T1000 (cell line): ENCODE results near the gene PSMA7.
"Not testable (repeated sequence)": the region's sequence is repeated elsewhere in the genome, so short reads cannot be mapped to it uniquely, and the experiment has no call there.

ENCODE experiments used
- DNase-seq: peaks from one replicate; lab custom pipeline; 2025; ENCODE audit warnings: mixed read lengths; lab: John Stamatoyannopoulos, UW

The PSMA7 gene

DNA sequence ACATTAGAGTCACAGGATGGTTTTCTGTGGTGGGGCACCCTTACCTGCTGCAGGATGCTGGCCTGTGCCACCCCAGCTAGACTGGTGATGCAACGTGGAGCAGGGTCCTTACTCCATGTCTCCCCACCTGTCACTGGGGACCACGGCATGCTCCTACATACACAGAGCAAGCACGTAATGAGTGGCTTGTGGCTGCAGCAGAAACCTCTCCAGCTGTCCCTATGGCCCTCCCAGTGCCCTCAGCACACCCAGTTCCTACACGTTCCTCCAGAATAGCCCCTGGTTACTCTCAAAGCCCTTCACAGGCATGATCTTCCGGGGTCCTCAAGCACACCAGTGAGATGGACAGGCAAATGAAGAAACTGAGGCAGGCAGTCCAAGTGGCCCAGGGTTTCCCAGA is 24.1 kb downstream of the PSMA7 start:
- no peak for DNase-seq

DNA sequence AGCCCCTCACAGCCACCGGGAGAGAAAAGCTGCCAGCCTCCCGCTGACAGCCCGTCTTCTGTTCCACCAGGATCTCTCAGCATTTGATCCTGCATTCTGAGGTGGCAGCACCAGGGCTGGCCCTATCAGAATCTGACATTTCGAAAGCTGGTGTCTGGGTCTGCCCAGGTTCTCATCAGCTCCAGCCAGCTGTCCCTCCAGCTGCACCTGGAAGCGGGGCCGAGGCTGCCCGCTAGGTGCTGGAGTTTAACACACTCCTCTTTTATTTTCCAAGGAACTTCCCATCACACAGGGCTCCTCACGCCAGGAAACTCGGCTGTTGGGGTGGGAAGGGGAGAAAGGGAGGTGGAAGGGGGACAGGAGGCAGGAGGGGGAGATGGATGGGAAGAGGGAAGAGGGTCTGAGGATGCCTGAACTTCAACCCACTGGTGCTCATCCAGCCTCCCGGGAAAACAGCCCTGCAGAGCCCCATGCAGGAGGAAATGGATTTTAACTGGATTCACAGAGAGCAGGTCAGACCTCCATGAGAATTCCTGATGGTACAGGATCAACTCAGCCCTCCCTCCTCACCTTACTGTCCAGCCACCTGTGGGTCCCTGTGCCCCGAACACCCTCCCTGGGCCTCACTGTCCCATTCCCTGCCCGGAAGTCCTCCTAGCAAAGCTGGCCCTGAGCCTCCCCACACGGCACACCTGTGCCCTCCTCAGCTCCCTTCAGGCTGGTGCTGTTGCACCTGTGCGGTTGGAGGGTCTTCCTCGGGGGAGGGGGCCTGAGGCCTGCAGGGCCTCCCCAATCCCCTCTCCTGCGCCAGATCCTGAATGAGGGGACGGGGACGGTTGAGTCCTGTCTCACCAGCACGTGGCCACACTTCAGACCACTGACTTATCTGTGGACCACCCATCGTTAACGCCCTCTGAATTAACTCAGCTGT is 24.8 kb downstream of the PSMA7 start:
- DNase-seq: no peak

DNA sequence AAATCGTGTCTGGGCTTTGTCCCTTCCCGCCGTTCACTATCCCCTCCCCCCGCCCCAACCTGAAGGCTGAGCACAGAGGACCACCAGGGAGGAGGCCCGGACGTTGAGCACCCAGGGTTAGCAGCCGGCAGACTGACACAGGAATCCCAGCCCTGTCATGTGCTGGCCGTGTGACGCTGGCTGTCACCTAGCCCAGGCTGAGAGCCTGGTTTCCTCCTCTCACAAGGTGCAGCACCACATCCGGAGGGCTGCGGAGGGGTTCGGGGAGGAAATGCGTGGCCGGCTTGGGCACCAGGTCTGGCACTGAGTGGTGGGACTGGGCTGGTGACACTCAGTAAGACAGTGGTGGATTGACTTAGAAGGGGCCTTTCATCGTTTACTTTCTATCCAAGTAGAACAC is 25.5 kb downstream of the PSMA7 start:
- DNase-seq: no peak

DNA sequence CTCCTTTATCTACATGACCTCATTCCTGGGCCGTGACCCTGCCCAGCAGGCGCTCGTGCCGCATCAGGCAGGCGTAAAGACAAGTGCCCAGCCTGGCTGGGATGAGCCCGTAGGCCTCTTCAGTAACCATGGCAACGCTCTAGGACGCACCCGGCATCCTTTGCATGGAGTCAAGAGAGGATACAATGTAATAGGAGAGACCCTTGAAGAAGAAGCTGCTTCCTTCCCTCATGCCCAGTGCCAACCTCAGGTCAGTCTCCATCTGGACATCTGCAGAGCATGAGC is 25.9 kb downstream of the PSMA7 start:
- no peak for DNase-seq

DNA sequence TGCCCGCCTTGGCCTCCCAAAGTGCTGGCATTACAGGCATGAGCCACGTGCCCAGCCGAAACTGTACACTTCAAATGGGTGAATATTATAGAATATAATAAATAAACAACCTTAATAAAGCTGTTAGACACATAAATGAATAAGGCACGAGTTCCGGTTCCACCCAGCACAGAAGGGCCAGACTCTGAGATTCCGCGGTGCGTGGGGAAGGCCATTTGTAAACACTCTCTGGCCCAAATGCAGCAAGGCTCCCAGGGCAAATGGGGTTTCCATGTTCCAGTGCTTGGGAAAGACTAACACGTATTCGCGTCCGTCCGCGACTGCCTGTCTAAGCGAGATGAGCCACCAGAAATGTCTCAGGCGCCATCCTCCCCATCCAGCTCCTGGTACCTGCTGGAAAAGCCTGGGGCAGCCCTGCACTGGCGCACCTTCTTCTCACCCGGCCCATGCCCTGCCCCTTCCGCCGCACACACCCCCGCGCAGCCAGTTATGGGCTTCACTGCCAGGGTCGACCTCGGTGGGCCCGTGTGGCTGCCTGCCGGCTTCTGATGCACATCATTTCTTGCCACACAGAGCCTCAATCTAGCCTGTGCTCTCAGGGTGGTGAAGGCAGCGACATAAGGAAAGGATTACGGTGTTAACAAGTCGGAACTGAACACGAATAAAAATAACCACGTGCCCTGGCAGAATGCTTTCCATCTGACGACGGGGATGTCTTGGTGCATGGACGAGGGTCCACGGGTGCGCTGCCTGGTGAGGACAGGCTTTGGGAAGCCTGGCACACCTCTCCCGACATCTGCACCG is 26.4 kb downstream of the PSMA7 start:
- no peak for DNase-seq

DNA sequence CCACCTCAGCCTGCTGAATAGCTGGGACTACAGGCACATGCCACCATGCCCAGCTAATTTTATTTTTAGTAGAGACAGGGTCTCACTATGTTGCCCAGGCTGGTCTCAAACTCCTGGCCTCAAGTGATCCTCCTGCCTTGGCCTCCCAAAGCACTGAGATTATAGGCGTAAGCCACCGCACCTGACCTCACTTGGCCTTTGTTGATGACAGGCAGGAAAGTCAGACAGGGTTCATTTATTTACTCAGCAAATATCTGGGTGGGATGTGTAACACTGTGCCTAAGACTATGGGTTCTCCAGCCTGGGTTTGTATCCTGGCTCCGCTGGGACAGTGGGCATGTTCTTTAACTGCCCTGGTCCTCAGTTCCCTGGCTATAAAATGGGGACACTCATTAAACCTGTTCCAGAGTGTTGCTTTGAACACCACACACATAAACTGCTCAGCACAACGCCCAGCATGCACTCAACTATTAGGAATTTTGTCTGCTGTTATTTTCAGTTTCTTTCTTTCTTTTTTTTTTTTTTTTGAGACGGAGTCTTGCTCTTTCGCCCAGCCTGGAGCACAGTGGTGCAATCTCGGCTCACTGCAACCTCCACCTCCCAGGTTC is 27.3 kb downstream of the PSMA7 start:
- DNase-seq: not testable (repeated sequence)

DNA sequence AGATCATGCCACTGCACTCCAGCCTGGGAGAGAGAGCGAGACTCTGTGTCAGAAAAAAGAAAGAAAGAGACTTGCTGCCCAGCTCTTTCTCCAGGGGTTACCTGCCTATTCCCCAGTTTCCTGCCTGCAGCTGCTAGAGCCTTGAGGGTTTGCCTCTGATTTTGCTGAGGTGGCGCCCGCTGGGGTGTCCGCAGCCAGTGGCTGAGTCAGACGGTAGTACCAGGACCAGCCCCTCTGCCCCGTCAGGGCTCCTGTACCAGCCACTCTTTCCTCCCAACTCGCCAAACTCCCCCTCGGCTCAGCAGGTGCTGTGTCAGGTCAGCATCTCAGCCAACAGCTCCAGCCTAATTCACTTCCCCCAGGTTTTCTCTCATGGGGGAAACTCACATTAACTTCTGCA is 28.3 kb downstream of the PSMA7 start:
- no peak for DNase-seq

DNA sequence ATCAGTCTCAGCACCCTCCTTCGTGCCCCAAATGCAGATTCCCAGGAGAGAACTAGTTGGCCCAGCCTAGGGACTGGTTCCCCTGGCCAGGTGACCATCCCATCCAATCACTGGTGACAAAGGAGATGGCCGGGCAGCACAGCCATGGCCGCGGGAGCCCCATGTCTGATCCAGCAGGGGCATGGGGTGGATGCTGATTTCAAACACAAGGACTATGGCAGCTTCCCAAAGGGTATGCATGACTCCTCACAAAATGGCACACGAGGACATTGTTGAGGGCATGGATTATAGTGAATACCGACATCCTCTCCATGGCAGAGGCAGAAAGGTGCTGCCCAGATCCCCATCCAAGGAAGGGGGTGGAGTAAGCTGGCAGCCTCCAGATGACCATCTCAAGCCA is 30.8 kb downstream of the PSMA7 start:
- no peak for DNase-seq

DNA sequence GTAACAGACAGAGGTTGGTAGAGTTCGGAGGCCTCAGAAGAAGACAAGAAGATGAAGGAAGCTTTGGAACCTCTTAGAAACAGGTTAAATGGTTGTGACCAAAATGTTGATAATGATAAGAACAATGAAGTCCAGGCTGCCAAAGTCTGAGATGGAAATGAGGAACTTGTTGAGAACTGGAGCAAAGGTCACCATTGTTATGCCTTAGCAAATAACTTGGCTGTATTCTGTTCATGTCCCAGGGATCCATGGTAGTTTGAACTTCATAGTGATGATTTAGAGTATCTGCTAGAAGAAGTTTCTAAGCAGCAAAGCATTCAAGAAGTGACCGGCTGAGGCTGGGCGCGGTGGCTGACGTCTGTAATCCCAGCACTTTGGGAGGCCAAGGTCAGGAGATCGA is 32.0 kb downstream of the PSMA7 start:
- DNase-seq: no peak

DNA sequence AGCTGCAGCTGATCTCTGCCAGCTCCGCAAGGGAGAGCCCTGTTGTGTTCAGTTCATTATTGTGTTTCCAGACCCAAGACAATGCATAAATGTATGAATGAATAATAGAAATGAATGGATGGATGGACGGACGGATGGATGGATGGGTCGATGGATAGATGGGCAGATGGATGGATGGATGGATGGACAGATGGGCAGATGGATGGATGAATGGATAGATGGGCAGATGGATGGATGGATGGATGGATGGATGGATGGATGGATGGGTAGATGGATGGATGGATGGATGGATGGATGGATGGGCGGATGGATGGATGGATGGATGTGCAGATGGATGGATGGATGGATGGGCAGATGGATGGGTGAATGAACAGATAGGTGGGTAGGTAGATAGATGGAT is 37.6 kb downstream of the PSMA7 start:
- no peak for DNase-seq

DNA sequence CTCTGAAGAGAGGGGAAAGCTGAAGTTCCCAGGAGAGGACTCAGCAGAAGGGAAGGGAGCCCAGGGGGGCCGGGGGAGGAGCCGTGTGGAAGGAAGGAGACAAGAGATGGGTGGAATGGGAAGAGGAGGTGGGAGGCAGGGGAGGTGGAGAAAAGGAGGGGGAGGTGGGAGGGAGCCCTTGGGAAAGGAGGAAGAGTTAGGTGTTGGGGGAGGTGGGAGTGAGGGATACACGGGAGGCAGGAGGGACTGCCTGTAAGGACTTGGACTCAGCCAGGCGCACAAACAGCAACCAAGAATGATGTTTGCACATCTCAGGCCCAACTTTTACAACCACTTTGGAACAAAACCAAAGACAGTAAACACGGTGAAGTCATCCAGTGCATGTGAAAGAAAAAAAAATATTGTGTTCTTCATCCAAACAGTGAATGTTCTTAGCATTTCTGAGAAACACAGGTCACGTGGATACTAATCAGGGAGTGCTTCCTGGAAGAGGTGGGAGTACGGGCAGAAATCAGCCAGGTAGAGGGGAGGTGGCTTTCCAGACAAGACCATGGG is 38.3 kb downstream of the PSMA7 start:
- DNase-seq: no peak

DNA sequence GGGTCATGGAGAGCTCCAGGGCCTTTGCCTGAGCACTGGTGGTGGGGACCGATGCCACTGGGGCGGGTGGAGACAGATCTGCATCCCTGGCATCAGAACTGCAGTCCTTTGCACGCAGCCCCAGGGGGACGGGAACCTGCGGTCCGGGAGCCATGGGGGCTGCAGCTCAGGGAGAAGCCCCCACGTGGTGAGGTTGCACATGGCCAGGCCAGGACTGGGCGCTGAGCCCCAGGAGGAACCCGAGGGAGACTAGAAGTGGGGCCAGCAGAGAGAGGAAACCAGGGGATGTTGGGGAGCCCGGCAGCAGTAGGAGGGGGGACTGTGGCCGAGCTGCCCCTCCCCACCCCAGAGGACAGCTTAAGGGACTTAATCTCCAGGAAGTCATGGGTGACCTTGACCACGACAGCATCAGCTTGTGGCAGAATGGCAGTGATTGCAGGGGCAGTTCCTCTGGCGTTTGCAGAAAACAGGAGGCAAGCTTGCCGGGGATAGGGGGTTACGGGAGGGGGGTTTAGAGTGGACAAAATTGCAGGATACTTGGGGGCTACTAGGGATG is 38.9 kb downstream of the PSMA7 start:
- no peak for DNase-seq

DNA sequence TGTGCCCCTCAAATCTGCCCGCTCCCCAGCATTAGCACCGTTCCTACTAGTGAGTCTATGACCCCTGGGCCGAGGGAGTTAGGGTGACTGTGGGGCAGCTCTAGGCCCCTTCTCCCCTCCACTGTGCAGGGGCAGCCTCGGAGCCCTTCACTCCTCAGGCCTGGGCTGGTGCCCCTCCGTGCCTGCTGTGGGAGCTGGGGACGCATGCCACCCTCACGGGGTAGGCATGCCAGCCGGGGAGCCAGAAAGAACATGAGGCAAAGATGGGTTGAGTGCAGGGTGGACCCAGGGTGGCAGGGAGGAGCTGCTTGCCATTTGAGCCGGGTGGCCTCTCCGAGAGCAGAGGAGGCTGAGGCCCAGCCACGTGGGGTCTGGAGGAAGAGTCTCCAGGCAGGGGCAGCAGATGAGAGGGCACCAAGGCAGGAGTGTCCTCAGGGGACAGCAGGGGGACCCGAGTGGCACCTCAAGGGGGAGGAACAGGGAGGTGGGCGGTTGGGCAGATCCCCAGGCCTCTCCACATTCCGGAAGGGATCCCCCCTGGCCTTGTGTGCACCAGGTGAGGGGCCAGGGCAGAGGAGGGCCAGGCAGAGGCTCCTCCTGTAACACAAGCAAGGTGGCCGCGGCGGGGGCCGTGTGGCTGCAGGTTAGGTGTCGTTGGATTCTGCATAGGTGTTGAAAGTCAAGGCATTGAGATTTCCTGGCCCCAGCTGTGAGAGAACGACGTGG is 39.5 kb downstream of the PSMA7 start:
- no peak for DNase-seq

DNA sequence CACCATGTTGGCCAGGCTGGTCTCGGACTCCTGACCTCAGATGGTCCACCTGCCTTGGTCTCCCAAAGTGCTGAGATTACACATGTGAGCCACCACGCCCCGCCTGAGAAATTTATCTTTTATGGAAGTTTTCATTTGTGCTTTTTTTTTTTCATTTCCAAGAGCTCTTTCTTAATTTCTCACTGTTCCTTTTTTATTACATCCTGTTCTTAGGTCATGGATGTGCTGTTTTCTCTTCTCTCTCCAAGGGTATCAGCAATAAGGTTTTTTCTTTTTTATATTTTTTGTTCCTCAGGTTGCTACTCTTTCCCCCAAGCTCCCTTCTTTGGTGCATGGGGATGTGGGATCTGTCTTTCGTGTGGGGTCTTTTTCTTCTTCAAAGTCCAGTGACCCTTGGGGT is 42.1 kb downstream of the PSMA7 start:
- no peak for DNase-seq

DNA sequence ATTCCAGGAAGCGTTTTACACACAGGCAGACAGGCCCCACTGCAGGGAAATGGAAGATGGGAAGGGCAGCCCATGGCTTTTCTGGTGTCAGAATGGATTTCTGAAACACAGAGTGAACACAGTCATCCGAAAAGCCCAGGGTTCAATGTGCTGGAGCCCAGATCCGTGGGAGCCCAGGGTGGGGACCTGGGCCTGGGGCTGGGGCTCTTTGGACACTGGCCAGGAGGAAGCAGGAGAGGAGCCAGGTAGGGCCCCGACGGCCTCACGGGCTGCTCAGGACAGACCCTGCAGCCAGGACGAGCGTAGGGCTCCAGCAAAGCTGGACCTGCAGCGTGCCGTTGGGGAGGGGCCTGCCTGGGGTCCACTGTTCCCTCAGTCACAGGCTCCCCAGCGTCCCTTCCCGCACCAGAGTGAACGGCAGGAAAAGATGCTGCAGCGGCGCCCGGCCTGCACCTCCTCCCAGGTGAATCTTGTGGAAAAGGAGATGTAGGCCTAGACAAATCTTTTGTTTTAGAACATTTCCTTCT is 45.2 kb downstream of the PSMA7 start:
- no peak for DNase-seq

DNA sequence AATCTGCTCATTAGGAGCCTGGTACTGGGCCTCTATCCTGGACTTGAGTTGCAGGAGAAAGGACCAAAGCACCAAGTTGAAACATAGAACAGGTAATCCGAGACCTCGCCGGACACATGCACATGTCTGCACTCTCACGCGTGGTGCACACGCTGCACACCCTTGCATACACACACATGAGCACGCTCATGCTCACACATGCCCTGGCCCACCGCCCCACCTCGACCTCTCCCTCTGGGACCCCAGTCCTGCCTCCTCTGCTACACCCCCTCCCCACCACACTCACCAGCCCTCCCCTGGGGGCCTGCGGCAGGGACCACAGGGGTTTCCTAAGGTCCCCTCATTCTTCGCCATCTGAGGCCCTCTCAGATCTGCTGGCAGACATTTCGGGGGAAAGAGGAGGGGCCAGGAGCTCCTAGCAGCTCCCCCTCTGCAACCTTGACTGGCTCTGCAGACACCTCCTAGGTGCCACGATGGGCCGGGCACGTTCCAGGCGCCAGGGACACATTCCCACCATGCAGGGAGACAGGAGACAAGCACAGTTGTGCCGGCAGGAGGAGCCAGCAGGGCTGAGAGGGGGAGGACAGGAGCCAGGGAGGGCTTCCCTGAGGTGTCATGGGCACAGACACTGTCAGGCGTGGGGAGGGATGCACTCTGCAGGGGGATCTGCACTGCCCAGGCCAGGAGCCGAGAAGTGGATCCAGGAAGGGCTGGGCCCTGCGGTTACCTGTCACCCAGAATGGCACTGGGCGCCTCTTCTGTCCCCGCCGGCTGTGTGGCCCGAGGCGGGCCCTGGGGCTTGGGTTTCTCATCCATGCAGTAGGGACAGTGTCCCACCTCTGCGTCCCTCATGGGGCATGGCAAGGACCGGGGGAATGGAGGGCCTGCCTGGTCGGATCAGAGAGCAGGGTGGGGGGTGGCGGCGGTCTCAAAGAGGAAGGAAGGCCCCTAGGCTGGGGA is 46.5 kb downstream of the PSMA7 start:
- no peak for DNase-seq

DNA sequence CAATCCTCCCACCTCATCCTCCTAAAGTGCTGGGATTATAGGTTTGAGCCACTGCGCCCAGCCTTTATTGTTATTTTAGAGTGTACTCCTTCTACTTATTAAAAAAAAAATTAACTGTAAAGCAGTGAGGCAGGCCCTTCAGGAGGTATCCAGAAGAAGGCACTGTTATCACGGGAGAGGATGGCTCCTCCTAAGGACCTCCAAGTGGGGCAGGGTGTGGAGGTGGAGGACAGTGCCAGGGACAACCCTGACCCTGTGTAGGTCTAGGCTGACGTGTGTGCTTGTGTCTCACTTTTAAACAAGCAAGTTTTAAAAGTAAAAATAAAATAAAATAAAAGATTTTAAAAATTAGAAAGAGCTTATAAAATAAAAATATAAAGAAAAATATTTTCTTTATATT is 53.8 kb downstream of the PSMA7 start:
- DNase-seq: no peak

DNA sequence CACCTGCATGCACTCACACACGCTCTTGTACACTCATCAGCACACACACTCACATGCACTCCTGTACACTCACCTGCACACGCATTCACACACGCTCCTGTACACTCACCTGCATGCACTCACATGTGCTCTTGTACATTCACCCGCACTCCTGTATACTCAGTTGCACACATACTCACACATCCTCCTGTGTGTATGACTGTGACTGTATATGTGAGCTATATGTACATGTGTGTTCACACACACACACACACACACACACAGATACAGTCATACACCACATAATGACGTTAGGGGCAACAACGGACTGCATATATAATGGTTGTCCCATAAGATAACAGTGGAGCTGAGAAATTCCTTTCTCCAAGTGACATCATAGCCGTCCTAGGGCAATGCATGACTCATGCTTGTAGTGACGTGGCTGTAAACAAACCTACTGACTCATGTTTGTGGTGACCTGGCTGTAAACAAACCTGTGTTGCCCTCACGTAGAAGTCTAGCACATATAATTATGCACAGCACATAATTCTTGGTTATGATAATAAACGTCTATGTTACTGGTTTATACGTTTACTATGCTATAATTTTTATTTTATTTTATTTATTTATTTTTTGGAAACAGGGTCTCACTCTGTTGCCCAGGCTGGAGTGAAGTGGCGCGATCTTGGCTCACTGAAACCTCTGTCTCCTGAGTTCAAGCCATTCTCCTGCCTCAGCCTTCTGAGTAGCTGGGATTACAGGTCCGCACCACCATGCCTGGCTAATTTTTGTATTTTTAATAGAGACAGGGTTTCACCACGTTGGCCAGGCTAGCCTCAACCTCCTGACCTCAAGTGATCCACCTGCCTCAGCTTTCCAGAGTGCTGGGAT is 54.7 kb downstream of the PSMA7 start:
- DNase-seq: peak; percentile 29

DNA sequence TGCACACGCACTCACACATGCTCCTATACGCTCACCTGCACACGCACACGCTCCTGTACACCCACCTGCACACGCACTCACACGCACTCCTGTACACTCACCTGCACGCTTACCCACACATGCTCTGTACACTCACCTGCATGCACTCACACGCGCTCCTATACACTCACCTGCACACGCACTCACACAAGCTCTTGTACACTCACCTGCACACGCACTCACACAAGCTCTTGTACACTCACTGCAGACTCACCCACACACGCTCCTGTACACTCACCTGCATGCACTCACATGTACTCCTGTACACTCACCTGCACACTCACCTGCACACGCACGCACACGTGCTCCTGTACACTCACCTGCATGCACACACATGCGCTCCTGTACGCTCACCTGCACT is 55.6 kb downstream of the PSMA7 start:
- DNase-seq: no peak
